Natural killer cell (primary cell): Measurements from ENCODE around the gene CASK. TPM values are rescaled to one million over a fixed set of nuclear protein-coding genes. Genes with fewer than 3 reads are reported as not detected.

Experiments
- ATAC-seq, 3 donors: fragments of 150-1000 bp in 2 of 3; fragments of 200-7000 bp in 1 of 3; cut with Tn5 transposase; 1 replicate in 1 of 3; 2 replicates in 2 of 3; pipeline ENCODE4 v1.10.0; 2021; ENCODE audit warnings: mild to moderate bottlenecking in 2 of 3, moderate library complexity in 2 of 3
- DNase-seq, 2 donors: peaks; one replicate each; pipeline versions ENCODE4 v3.0.0 to v3.0.0-alpha.2; 2013 to 2021; ENCODE audit warnings: mixed read lengths in 1 of 2
- H3K27ac ChIP-seq: one replicate; pipeline ENCODE4 v1.5.1; 2013; ENCODE audit warnings: mild to moderate bottlenecking, low read length
- H3K27me3 ChIP-seq: one replicate; pipeline ENCODE4 v1.6.1; 2013; ENCODE audit warnings: low read length; ENCODE audit not compliant: control insufficient read depth, insufficient read depth
- H3K36me3 ChIP-seq: one replicate; pipeline ENCODE4 v1.6.1; 2013; ENCODE audit warnings: low read length; ENCODE audit not compliant: control insufficient read depth, insufficient read depth
- H3K4me1 ChIP-seq: one replicate; pipeline ENCODE4 v1.6.1; 2013; ENCODE audit warnings: low read length; ENCODE audit not compliant: control insufficient read depth, insufficient read depth
- H3K4me3 ChIP-seq: one replicate; pipeline ENCODE4 v1.5.1; 2013; ENCODE audit warnings: low read length
- H3K9me3 ChIP-seq: one replicate; pipeline ENCODE4 v1.6.1; 2013; ENCODE audit warnings: low read length; ENCODE audit not compliant: control insufficient read depth, insufficient read depth
- H3K27ac Mint-ChIP-seq, 2 donors: one replicate each; pipeline ENCODE4 v1.8.0; 2022; ENCODE audit warnings: mild to moderate bottlenecking in 2 of 2, mixed read lengths in 2 of 2, moderate library complexity in 1 of 2
- H3K27me3 Mint-ChIP-seq, 2 donors: one replicate each; pipeline ENCODE4 v1.8.0; 2022; ENCODE audit warnings: low read depth in 2 of 2, mixed read lengths in 2 of 2
- H3K36me3 Mint-ChIP-seq: one replicate; pipeline ENCODE4 v1.8.0; 2022; ENCODE audit warnings: mixed read lengths
- H3K4me1 Mint-ChIP-seq, 2 donors: one replicate each; pipeline ENCODE4 v1.8.0; 2022; ENCODE audit warnings: mixed read lengths in 2 of 2
- H3K4me3 Mint-ChIP-seq: one replicate; pipeline ENCODE4 v1.8.0; 2022; ENCODE audit warnings: mild to moderate bottlenecking, moderate library complexity, mixed read lengths
- H3K9me3 Mint-ChIP-seq, 2 donors: one replicate each; pipeline ENCODE4 v1.8.0; 2022; ENCODE audit warnings: mixed read lengths in 2 of 2
- CTCF ChIP-seq: fragments of 200-600 bp; IDR thresholded peaks from one replicate; pipeline ENCODE4 v1.8.0; 2022; ENCODE audit warnings: antibody characterized with exemption
- WGBS: methylation state at CpG from one replicate; pipeline ENCODE4 v1.1.7; 2013; ENCODE audit warnings: missing lambda C conversion rate; ENCODE audit not compliant: insufficient coverage; 5-methylcytosine and 5-hydroxymethylcytosine counted together
- intact Hi-C: fragments of 100-400 bp; cut with micrococcal nuclease; formaldehyde crosslinking; loops from one replicate; pipeline ENCODE4 v1.14.2; 2022
- total RNA-seq, 4 donors: library from RNA; stranded (reverse); fragments of 120-200 nt in 1 of 4; gene quantifications; one replicate each; pipeline versions ENCODE4 v1.2.3 to v1.2.4, GENCODE V29; 2013 to 2022

The CASK gene
- total RNA-seq, 3 donors from 2014 or later (not counting 1 experiment from before 2014, with no cell fraction given) = 23.5 to 27.9 (median 25.6) TPM

- Mint-ChIP-seq H3K4me1 (no peaks in the 10 kb centered on the region), H3K4me3 (no peak overlapping the region), H3K36me3 (no peaks in the 10 kb centered on the region), H3K9me3 (no peaks in the 10 kb centered on the region), H3K27ac (no peak overlapping the region), H3K27me3 (no peaks in the 10 kb centered on the region)
- 78% methylated on average over 6 of the region's 6 CpGs for WGBS
- no peaks in the 10 kb centered on the region for H3K36me3 ChIP-seq
- intact Hi-C loops = no loop called here
- H3K27me3 ChIP-seq = no peaks in the 10 kb centered on the region
- no peaks in the 10 kb centered on the region for H3K4me1 ChIP-seq
- TF ChIP-seq CTCF = no peak
- H3K9me3 ChIP-seq = no peaks in the 10 kb centered on the region
- no peak overlapping the region for H3K4me3 ChIP-seq
- no peak for ATAC-seq
- no peak for DNase-seq
- H3K27ac ChIP-seq = no peak overlapping the region
Measured at GRCh38 chrX:41478381-41478911, 444.9 kb downstream of the CASK start.

GRCh38 chrX:41475591-41476241 is 447.6 kb downstream of the CASK start:
- no peaks in the 10 kb centered on the region for H3K27me3 Mint-ChIP-seq

GRCh38 chrX:41475191-41475590 is 448.2 kb downstream of the CASK start:
- Histone ChIP-seq H3K27ac (no peak overlapping the region), H3K27me3 (no peaks in the 10 kb centered on the region), H3K4me3 (no peak overlapping the region), H3K4me1 (no peaks in the 10 kb centered on the region), H3K9me3 (no peaks in the 10 kb centered on the region), H3K36me3 (no peaks in the 10 kb centered on the region)
- DNase-seq (no peak), ATAC-seq (no peak)
- no peaks in the 10 kb centered on the region for H3K27me3 Mint-ChIP-seq
- TF ChIP-seq CTCF = no peak
- H3K4me1 Mint-ChIP-seq = no peaks in the 10 kb centered on the region
- no peak overlapping the region for H3K4me3 Mint-ChIP-seq
- WGBS = 100% methylated on average over 2 of the region's 6 CpGs
- no peaks in the 10 kb centered on the region for H3K36me3 Mint-ChIP-seq
- no peaks in the 10 kb centered on the region for H3K9me3 Mint-ChIP-seq
- H3K27ac Mint-ChIP-seq = no peak overlapping the region
- intact Hi-C loops = no loop called here

More at GRCh38 chrX:41475591-41476241, 447.6 kb downstream of the CASK start:
- no peak overlapping the region for H3K4me3 ChIP-seq
- H3K36me3 Mint-ChIP-seq = no peaks in the 10 kb centered on the region
- DNase-seq = no peak
- no peaks in the 10 kb centered on the region for H3K27me3 ChIP-seq
- H3K27ac Mint-ChIP-seq = no peak overlapping the region
- no peak for TF ChIP-seq CTCF
- no peaks in the 10 kb centered on the region for H3K4me1 ChIP-seq
- H3K27ac ChIP-seq = no peak overlapping the region
- H3K9me3 ChIP-seq = no peaks in the 10 kb centered on the region
- no peak for ATAC-seq
- intact Hi-C loops = no loop called here
- no peak overlapping the region for H3K4me3 Mint-ChIP-seq
- no peaks in the 10 kb centered on the region for H3K36me3 ChIP-seq
- WGBS = 82% methylated on average over 10 of the region's 12 CpGs
- no peaks in the 10 kb centered on the region for H3K9me3 Mint-ChIP-seq
- H3K4me1 Mint-ChIP-seq = no peaks in the 10 kb centered on the region

- no peaks in the 10 kb centered on the region for H3K4me1 Mint-ChIP-seq
- no peak for ATAC-seq
- 96% methylated on average over 16 of the region's 16 CpGs for WGBS
Measured at GRCh38 chrX:41474726-41475100, 448.6 kb downstream of the CASK start.

More at GRCh38 chrX:41474726-41475100, 448.6 kb downstream of the CASK start:
- Mint-ChIP-seq H3K27ac (no peak overlapping the region), H3K36me3 (no peaks in the 10 kb centered on the region), H3K4me3 (no peak overlapping the region), H3K27me3 (no peaks in the 10 kb centered on the region), H3K9me3 (no peaks in the 10 kb centered on the region)
- TF ChIP-seq CTCF = no peak
- H3K9me3 ChIP-seq = no peaks in the 10 kb centered on the region
- no peak for DNase-seq
- intact Hi-C loops = no loop called here
- H3K36me3 ChIP-seq = no peaks in the 10 kb centered on the region
- no peaks in the 10 kb centered on the region for H3K4me1 ChIP-seq
- no peak overlapping the region for H3K27ac ChIP-seq
- H3K4me3 ChIP-seq = no peak overlapping the region
- no peaks in the 10 kb centered on the region for H3K27me3 ChIP-seq
